Ishikawa (cell line): ENCODE measurements around the gene KDR.

ENCODE experiments used
- CEBPB ChIP-seq: IDR thresholded peaks from 2 replicates; pipeline ENCODE4 v1.6.1; 2012
- CREB1 ChIP-seq: IDR thresholded peaks from 2 replicates; pipeline ENCODE4 v1.6.1; 2012; ENCODE audit warnings: low read depth
- EGR1 ChIP-seq: IDR thresholded peaks from 2 replicates; pipeline ENCODE4 v1.6.1; 2012
- EP300 ChIP-seq: IDR thresholded peaks from 2 replicates; pipeline ENCODE4 v1.6.1; 2012; ENCODE audit warnings: borderline replicate concordance
- FOXM1 ChIP-seq: IDR thresholded peaks from 2 replicates; pipeline ENCODE4 v1.6.1; 2012; ENCODE audit warnings: low read depth, borderline replicate concordance
- NFIC ChIP-seq: IDR thresholded peaks from 2 replicates; pipeline ENCODE4 v1.6.1; 2012
- RAD21 ChIP-seq: IDR thresholded peaks from 2 replicates; pipeline ENCODE4 v1.6.1; 2012; ENCODE audit warnings: low read depth
- REST ChIP-seq: IDR thresholded peaks from 2 replicates; pipeline ENCODE4 v1.6.1; 2012; ENCODE audit warnings: low read depth, mild to moderate bottlenecking
- TAF1 ChIP-seq: IDR thresholded peaks from 2 replicates; pipeline ENCODE4 v1.6.1; 2012; ENCODE audit warnings: low read depth, mild to moderate bottlenecking
- TCF12 ChIP-seq: IDR thresholded peaks from 2 replicates; pipeline ENCODE4 v1.6.1; 2012; ENCODE audit warnings: low read depth
- TEAD4 ChIP-seq: IDR thresholded peaks from 2 replicates; pipeline ENCODE4 v1.6.1; 2012
- USF1 ChIP-seq: IDR thresholded peaks from 2 replicates; pipeline ENCODE4 v1.6.1; 2012
- YY1 ChIP-seq: IDR thresholded peaks from 2 replicates; pipeline ENCODE4 v1.6.1; 2012; ENCODE audit warnings: low read depth
- ZBTB7A ChIP-seq: IDR thresholded peaks from 2 replicates; pipeline ENCODE4 v1.6.1; 2012; ENCODE audit warnings: low read depth
- TF ChIP-seq, protein P1 (sequence below): IDR thresholded peaks from 2 replicates; pipeline ENCODE4 v1.6.1; 2012

Gene KDR

DNA sequence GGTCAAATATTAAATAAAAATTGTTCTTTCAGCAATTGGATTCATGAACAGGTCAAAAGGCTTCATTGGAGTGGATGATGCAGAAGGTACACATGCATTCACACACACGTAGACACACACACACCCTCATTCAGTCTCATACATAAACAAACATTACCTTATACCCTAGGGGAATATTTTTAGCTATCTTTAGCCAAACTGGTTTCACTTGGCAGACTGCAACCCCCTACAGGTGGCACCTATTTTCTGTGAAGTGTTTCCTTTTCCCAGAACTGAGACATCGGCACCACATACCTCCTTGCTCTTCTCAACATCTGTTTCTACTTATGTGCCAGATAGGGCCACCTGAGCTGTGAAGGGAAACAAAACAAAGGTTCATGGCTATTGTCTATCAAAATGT, 18.5 kb upstream of the KDR start:
- TF ChIP-seq TEAD4: no peak
- TF ChIP-seq TAF1: no peak
- TF ChIP-seq NFIC: no peak
- no peak for TF ChIP-seq CREB1
- TF ChIP-seq FOXM1: no peak
- no peak for TF ChIP-seq REST
- TF ChIP-seq TCF12: no peak
- no peak for TF ChIP-seq CEBPB
- no peak for TF ChIP-seq EP300
- TF ChIP-seq YY1: no peak
- TF ChIP-seq ZBTB7A: no peak
- no peak for TF ChIP-seq USF1
- TF ChIP-seq RAD21: no peak
- TF ChIP-seq, protein P1, sequence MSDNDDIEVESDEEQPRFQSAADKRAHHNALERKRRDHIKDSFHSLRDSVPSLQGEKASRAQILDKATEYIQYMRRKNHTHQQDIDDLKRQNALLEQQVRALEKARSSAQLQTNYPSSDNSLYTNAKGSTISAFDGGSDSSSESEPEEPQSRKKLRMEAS: no peak
- TF ChIP-seq EGR1: no peak

DNA sequence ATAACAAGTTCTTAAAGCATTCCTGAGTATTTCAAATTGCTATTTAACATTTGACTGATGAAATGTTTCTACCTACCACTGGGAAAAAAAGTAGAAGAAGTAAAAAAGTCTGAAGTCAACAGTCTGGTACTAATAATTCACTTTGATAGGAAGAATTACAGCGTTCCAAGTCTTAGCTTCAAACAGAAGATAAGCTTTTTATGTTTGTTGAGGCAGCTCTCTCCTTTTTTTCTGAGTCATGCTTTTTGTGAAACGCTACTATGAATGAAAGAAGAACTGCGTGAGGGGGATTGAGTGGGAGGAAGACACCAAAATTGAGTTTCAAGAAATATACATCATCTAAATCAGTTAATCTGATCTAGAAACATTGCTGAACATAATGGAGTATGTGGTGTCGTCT, 13.0 kb upstream of the KDR start:
- TF ChIP-seq REST (no peak), USF1 (no peak), CREB1 (no peak), FOXM1 (no peak), EGR1 (no peak)

GRCh38 chr4:55136634-55137033, 11.2 kb upstream of the KDR start:
- TF ChIP-seq TEAD4 (no peak), REST (no peak), USF1 (no peak), RAD21 (no peak), TAF1 (no peak), CREB1 (no peak), FOXM1 (no peak), ZBTB7A (no peak), EP300 (no peak), YY1 (no peak), EGR1 (no peak), TCF12 (no peak), NFIC (no peak), CEBPB (no peak)
- TF ChIP-seq, protein P1: no peak

DNA sequence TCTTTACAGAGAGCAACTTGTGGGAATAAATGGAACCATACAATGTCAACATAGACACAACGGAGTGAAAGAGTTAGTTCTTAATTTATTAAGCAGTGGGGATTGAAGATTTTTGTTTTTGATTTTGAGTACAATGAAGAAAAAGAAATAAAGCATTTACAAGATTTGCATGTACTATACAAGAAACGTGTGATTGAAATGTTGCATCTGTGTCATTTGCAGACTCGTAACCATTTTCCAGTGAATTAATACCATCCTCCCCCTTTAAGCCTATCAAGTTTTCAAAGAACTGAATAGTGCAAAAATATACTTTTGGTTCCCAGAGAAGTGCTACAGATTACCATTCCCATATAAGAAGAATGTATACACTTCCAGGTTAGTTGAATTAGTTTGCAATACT, 8.6 kb upstream of the KDR start:
- TF ChIP-seq REST (no peak), CREB1 (no peak), CEBPB (no peak), FOXM1 (no peak), EP300 (no peak), TAF1 (no peak), EGR1 (no peak), TEAD4 (no peak), NFIC (no peak), USF1 (no peak), YY1 (no peak), RAD21 (no peak), TCF12 (no peak), ZBTB7A (no peak)
- TF ChIP-seq, protein P1: no peak
